Measurements from ENCODE around the gene RTN4R. TPM values are rescaled to one million over a fixed set of nuclear protein-coding genes. Genes with fewer than 3 reads are reported as not detected.

The RTN4R gene
- 0.77 and 1.3 TPM in 2 replicates for total RNA-seq

DNA sequence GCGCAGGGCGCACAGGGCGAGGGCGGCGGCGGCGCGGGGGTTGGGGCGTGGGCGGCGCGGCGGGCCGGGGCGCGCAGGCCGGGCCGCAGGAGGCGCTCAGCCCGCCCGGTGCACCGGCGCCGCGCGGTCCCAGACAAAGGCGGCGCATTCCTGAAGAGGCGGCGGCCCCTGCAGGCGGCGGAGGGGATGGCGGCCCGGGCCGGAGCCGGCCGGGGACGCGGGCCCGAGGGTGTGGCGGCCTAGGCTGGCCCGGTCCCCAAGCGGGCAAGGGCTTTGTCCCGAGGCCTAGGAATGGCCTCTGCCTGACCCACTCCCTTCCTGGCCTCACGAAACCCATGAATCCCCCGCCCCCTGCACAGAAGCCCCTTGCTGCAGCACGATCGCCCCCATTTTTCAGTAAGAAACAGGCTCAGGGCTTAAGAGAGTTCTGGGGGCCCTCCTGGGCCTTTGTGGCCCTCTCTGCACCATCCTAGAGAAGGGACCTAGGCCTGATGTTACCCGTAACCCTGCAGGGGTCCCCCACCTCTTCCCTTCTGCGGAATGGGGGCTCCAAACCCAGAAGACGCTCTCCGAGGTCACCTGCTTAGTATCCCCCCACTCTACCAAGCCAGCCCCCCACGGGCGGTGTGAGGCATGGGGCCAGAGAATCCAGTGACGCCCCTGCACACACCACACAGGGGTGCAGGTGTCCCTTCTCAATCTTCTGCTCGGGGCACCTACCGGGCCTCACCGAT lies at the start of gene RTN4R:
RTN4R (minus strand) TSS at position 40 of the 734 bp plus-strand sequence. CDS start 226 bp downstream, outside the sequence.

Other genes with a start within 250 kb of the RTN4R start
- 43.2 and 53.5 TPM in 2 replicates for gene TANGO2, start 247.2 kb downstream of the RTN4R start, total RNA-seq
- gene DGCR8, start 188.1 kb downstream of the RTN4R start, total RNA-seq, result 24.4 and 26.0 TPM in 2 replicates
- gene RANBP1, start 152.2 kb downstream of the RTN4R start, total RNA-seq, result 85.6 and 108 TPM in 2 replicates
- gene TRMT2A, start 151.1 kb downstream of the RTN4R start, total RNA-seq, result 26.0 and 29.1 TPM in 2 replicates
- gene ZDHHC8, start 136.5 kb downstream of the RTN4R start, total RNA-seq, result 3.4 and 3.5 TPM in 2 replicates
- gene CCDC188, start 117.3 kb downstream of the RTN4R start, total RNA-seq, result 3.7 and 5.2 TPM in 2 replicates
- gene DGCR6L, start 51.7 kb upstream of the RTN4R start, total RNA-seq, result 42.0 and 43.2 TPM in 2 replicates
- gene ZNF74, start 125.8 kb upstream of the RTN4R start, total RNA-seq, result 8.8 and 16.7 TPM in 2 replicates
- gene SCARF2, start 169.5 kb upstream of the RTN4R start, total RNA-seq, result 4.4 and 5.7 TPM in 2 replicates
- gene KLHL22, start 227.5 kb upstream of the RTN4R start, total RNA-seq, result 17.7 and 19.0 TPM in 2 replicates
- gene MED15, start 239.3 kb upstream of the RTN4R start, total RNA-seq, result 20.5 and 20.6 TPM in 2 replicates

All from dermis lymphatic vessel endothelial cell (primary cell).